Measurements from ENCODE around the gene MT2A.
"Not testable (repeated sequence)": the region's sequence is repeated elsewhere in the genome, so short reads cannot be mapped to it uniquely, and the experiment has no call there.

The MT2A gene

DNA sequence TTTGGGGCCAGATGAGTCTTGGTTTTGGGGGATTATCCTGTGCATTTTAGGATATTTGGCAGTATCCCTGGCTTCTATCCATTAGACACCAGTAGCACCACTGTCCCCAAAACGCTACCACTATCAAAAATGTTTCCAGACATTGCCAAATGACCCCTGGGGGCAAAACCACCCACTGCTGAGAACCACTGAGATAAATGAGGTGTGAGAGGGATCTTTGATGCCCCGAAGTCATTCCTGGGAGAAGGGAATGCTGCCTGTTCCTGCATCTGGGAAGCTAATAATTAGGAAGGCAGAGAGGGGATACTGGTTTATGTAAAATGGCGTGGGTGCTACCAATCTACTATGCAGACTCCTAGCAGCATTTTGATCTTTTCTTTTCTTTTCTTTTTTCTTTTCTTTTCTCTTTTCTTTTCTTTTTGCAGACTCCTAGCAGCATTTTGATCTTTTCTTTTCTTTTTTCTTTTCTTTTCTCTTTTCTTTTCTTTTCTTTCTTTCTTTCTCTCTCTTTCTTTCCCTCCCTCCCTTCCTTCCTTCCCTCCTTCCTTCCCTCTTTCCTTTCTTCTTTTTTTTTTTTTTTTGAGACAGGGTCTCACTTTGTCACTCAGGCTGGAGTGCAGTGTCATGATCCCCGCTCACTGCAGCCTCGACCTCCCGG, 27.9 kb upstream of the MT2A start:
- Histone ChIP-seq H3K4me1 (ENCODE audit: control insufficient read depth, insufficient read depth, low read length) (no peaks in the 10 kb centered on the region), H3K4me3 (ENCODE audit: low read depth, low read length) (no peak overlapping the region), H3K36me3 (ENCODE audit: control insufficient read depth, insufficient read depth, low read length) (no peaks in the 10 kb centered on the region), H3K27me3 (ENCODE audit: control insufficient read depth, insufficient read depth, low read length) (peaks cover 8% of the 10 kb centered on the region; the same call in 1 of the 2 replicates), H3K9ac (ENCODE audit: low read length) (no peak overlapping the region), H3K27ac (ENCODE audit: low read depth, low read length) (no peak overlapping the region), H3K9me3 (ENCODE audit: control insufficient read depth, insufficient read depth, low read depth, low read length) (peaks cover 4% of the 10 kb centered on the region; the same call in 1 of the 2 replicates)

DNA sequence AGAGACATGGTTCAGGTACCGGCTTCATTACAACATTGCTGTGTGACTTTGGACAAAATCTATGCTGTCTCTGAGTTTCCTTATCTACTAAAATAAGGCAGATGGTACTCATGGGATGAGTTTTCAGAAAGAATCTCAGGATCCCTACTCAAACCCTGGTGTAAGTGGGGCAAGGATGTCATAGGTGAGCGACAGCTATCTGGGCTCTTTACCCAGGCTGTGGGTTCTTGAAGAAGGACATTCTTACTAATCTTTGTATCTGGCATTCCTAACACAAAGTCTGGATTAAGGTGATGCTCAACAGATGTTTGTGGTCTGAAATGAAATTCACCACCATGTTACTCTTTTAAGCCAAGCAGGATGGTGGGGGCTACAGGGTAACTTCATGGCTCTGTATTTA, 25.5 kb upstream of the MT2A start:
- H3K36me3 ChIP-seq (ENCODE audit: control insufficient read depth, insufficient read depth, low read length); H3K4me1 ChIP-seq (ENCODE audit: control insufficient read depth, insufficient read depth, low read length); H3K4me3 ChIP-seq (ENCODE audit: low read depth, low read length); H3K9ac ChIP-seq (ENCODE audit: low read length); H3K27ac ChIP-seq (ENCODE audit: low read depth, low read length); H3K9me3 ChIP-seq (ENCODE audit: control insufficient read depth, insufficient read depth, low read depth, low read length): not testable (repeated sequence)
- H3K27me3 ChIP-seq (ENCODE audit: control insufficient read depth, insufficient read depth, low read length) = peaks cover 28% of the 10 kb centered on the region

DNA sequence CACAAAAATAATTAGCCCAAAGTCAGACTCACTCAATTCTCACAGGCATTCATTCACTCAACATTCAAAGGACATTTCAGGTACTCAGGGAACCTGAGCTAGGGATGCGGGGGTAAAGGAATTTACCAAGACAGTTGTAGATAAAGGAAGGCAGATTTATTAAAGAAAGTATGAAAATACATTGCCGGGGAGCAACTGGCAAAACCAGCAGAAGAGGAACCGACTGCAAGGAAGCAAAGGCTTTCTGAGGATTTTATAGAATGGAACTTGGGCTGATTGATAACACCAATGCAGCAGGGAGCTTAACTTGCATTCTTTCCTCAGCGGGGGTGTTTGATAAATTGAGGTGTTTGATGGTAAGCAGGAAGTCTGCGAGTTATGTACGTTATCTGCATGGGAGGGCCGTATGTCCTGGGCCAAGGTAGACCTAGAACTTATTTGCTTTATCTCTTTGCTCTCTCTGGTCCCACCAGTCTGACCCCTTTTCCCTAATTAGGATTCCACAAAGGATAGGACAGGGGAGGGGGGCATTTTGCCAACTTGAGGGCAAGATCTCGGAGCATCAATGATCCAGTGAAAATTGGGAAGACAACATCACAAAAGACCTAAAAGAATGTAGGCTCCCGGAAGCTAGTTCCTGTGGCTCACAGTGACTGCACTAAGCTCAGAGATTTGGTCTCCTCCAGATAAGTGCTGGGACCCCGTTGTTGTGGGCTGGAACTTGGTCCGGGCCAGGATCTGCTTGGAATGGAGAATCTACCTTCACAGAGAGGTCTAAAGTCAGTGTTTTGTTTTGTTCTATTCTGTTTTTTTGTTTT, 24.8 kb upstream of the MT2A start:
- H3K4me1 ChIP-seq (ENCODE audit: control insufficient read depth, insufficient read depth, low read length) = no peaks in the 10 kb centered on the region
- H3K9ac ChIP-seq (ENCODE audit: low read length) = peak overlapping the region; percentile 19
- peaks cover 35% of the 10 kb centered on the region for H3K27me3 ChIP-seq (ENCODE audit: control insufficient read depth, insufficient read depth, low read length)
- no peaks in the 10 kb centered on the region for H3K36me3 ChIP-seq (ENCODE audit: control insufficient read depth, insufficient read depth, low read length)
- no peak overlapping the region for H3K4me3 ChIP-seq (ENCODE audit: low read depth, low read length)
- no peaks in the 10 kb centered on the region for H3K9me3 ChIP-seq (ENCODE audit: control insufficient read depth, insufficient read depth, low read depth, low read length)
- H3K27ac ChIP-seq (ENCODE audit: low read depth, low read length) = no peak overlapping the region

DNA sequence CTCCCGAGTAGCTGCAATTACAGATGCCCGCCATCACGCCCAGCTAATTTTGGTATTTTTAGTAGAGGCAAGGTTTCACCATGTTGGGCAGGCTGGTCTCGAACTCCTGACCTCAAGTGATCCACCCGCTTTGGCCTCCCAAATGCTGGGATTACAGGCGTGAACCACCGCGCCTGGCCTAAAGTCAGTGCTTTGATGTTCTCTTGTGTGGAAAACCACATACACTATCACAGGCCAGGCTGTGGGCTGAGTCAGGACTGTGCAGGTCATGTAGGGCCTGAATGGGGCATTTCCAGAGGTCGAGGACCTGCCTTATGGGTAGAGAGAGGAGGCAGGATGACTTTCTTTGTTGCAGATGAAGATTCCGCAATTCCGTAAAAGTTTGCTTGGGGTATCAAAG, 24.1 kb upstream of the MT2A start:
- no peaks in the 10 kb centered on the region for H3K36me3 ChIP-seq (ENCODE audit: control insufficient read depth, insufficient read depth, low read length)
- H3K9me3 ChIP-seq (ENCODE audit: control insufficient read depth, insufficient read depth, low read depth, low read length) = no peaks in the 10 kb centered on the region
- no peaks in the 10 kb centered on the region for H3K4me1 ChIP-seq (ENCODE audit: control insufficient read depth, insufficient read depth, low read length)
- no peak overlapping the region for H3K4me3 ChIP-seq (ENCODE audit: low read depth, low read length)
- no peak overlapping the region for H3K9ac ChIP-seq (ENCODE audit: low read length)
- peaks cover 42% of the 10 kb centered on the region for H3K27me3 ChIP-seq (ENCODE audit: control insufficient read depth, insufficient read depth, low read length)
- no peak overlapping the region for H3K27ac ChIP-seq (ENCODE audit: low read depth, low read length)

DNA sequence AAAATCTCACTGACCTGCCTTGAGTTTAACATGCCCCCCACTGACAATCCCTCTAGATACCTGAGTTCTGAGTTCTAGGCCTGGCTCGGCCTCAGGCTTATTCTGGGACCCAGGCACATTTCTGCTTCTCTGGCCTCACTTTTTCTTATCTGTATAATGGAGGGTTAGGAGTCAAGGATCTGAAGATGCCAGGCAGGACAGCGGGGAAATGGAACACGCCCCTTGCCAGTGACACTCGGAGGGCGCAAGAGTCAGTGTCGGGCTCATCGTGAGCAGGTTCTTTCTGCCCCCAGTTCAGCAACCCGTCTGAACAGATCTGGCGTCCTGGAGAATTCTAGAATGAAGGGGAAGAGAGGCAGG, 19.6 kb upstream of the MT2A start:
- no peak overlapping the region for H3K27ac ChIP-seq (ENCODE audit: low read depth, low read length)
- no peak overlapping the region for H3K9ac ChIP-seq (ENCODE audit: low read length)
- peaks cover 83% of the 10 kb centered on the region for H3K27me3 ChIP-seq (ENCODE audit: control insufficient read depth, insufficient read depth, low read length)
- 0 out of 2 replicates have a peak, but pooled peaks cover 5% of the 10 kb centered on the region for H3K4me1 ChIP-seq (ENCODE audit: control insufficient read depth, insufficient read depth, low read length)
- no peaks in the 10 kb centered on the region for H3K36me3 ChIP-seq (ENCODE audit: control insufficient read depth, insufficient read depth, low read length)
- no peaks in the 10 kb centered on the region for H3K9me3 ChIP-seq (ENCODE audit: control insufficient read depth, insufficient read depth, low read depth, low read length)
- H3K4me3 ChIP-seq (ENCODE audit: low read depth, low read length) = peak overlapping the region; percentile 57

DNA sequence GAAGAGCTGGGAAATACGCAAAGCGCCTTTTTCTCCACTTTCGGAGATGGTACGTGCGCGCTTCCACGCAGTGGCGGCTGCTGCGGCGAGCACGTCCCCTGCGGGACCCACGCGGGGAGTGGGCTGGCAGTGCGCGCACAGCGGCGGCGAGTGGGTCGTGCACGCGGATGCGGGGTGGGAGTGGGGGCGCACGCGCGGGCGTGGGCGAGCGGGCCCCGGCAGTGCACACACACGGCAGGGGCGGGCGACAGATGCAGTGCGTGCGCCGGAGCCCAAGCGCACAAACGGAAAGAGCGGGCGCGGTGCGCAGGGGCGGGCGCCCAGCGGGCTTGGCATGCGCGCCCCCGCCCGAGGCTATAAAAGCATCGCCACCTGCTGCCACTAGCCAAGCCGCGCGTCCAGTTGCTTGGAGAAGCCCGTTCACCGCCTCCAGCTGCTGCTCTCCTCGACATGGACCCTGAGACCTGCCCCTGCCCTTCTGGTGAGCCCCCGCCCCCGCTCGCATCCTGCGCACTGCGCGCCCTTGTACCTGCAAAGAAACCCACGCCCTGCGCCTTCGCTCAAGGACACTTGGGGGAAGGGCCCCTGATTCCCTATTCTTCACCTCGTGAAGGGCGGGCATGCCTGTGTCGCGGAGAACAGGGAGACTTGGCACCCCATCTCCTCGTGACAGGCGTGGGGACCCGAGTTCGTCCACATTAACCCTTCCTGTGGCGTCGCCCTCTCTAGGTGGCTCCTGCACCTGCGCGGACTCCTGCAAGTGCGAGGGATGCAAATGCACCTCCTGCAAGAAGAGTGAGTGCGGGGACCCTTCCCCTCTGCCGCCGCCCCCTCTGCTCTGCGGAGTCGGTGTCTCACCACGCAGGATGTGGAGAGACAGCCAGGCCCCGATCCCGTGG, 19.0 kb upstream of the MT2A start, which contains the start of gene MT3:
TSS of gene MT3 (plus strand) at position 388 of the 899 bp plus-strand sequence. CDS start at position 451, 63 bp downstream.
- H3K27me3 ChIP-seq (ENCODE audit: control insufficient read depth, insufficient read depth, low read length) = peaks cover 81% of the 10 kb centered on the region

DNA sequence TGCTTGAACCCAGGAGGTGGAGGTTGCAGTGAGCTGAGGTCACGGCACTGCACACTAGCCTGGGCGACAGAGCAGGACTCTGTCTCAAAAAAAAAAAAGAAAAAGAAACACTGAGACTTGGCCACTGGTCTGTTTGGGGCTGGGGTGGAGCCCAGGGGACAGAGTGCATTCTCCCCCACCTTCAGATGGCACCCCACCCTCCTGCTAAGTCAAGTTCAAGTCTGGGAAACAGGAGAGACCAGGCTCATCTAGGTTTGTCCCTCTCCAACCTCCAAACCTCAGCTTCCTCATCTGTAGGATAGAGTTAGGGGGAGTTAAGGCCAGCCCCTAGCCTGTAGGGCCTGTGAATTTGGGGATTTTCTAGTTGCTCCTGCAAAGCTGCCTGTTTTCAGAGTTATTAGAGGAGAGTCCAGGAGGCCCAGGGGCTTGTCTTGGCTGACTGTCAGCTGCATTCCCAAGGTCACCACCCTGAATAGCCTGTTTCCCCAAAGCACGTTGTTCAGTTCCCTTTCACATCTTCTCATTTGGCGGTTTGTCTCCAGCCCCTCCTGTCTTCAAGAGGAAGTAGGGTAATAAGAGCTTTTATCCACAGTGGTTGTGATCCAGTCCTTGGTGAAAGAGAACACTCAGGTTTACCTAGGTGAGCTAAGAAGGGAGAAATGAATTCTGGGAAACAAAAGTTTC, 16.9 kb upstream of the MT2A start:
- Histone ChIP-seq H3K27ac (ENCODE audit: low read depth, low read length) (no peak overlapping the region), H3K9me3 (ENCODE audit: control insufficient read depth, insufficient read depth, low read depth, low read length) (no peaks in the 10 kb centered on the region), H3K9ac (ENCODE audit: low read length) (no peak overlapping the region), H3K36me3 (ENCODE audit: control insufficient read depth, insufficient read depth, low read length) (no peaks in the 10 kb centered on the region), H3K4me3 (ENCODE audit: low read depth, low read length) (no peak overlapping the region), H3K27me3 (ENCODE audit: control insufficient read depth, insufficient read depth, low read length) (peaks cover 68% of the 10 kb centered on the region), H3K4me1 (ENCODE audit: control insufficient read depth, insufficient read depth, low read length) (0 out of 2 replicates have a peak, but pooled peaks cover 5% of the 10 kb centered on the region)

More for the DNA sequence above, 19.0 kb upstream of the MT2A start, which contains the start of gene MT3:
- Histone ChIP-seq H3K4me1 (ENCODE audit: control insufficient read depth, insufficient read depth, low read length) (0 out of 2 replicates have a peak, but pooled peaks cover 5% of the 10 kb centered on the region), H3K9ac (ENCODE audit: low read length) (no peak within 1 kb of the TSS), H3K36me3 (ENCODE audit: control insufficient read depth, insufficient read depth, low read length) (no peaks in the 10 kb centered on the region), H3K27ac (ENCODE audit: low read depth, low read length) (no peak within 1 kb of the TSS), H3K9me3 (ENCODE audit: control insufficient read depth, insufficient read depth, low read depth, low read length) (no peaks in the 10 kb centered on the region), H3K4me3 (ENCODE audit: low read depth, low read length) (peak within 1 kb of the TSS; percentile 57)

DNA sequence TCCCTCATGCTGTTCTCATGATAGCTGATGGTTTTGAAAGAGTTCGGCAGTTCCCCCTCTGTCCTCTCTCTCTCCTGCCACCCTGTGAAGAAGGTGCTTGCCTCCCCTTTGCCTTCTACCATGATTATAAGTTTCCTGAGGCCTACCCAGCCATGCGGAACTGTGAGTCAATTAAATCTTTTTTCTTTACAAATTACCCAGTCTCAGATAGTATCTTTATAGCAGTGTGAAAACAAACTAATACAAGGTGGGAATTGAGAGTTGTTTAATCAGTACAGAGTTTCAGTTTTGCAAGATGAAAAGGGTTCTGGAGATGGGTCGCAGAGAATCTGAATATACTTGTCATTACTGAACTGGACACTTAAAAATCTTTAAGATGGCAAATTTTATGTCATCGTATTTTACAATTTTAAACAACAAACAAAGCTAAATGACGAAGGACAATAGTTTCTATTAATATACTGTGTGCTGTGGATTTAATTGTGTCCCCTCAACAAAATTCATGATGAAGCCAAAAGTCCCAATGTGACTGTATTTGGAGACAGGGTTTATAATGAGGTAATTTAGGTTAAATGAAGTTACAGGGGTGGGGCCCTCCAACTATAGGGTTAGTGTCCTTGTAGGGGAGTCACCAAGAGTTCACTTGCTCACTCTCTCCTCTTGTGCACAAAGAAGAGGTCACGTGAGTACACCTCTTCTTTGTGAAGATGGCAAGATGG, 14.7 kb upstream of the MT2A start:
- H3K27ac ChIP-seq (ENCODE audit: low read depth, low read length) = no peak overlapping the region
- no peaks in the 10 kb centered on the region for H3K9me3 ChIP-seq (ENCODE audit: control insufficient read depth, insufficient read depth, low read depth, low read length)
- no peak overlapping the region for H3K4me3 ChIP-seq (ENCODE audit: low read depth, low read length)
- no peak overlapping the region for H3K9ac ChIP-seq (ENCODE audit: low read length)
- peaks cover 46% of the 10 kb centered on the region for H3K27me3 ChIP-seq (ENCODE audit: control insufficient read depth, insufficient read depth, low read length)
- H3K36me3 ChIP-seq (ENCODE audit: control insufficient read depth, insufficient read depth, low read length) = no peaks in the 10 kb centered on the region
- H3K4me1 ChIP-seq (ENCODE audit: control insufficient read depth, insufficient read depth, low read length) = 0 out of 2 replicates have a peak, but pooled peaks cover 5% of the 10 kb centered on the region

DNA sequence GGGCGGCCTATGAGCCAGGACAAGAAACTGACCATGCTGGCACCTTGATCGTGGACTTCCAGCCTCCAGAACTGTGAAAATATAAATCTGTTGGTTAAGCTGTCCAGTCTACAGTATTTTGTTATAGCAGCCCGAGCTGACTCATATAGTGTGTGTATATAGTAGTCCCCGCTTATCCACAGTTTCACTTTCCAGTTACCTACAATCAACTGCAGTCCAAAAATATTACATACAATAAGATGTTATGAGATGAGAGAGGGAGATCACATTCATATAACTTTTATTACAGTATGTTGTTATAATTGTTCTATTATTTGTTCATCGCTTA, 14.1 kb upstream of the MT2A start:
- no peak overlapping the region for H3K9ac ChIP-seq (ENCODE audit: low read length)
- H3K27ac ChIP-seq (ENCODE audit: low read depth, low read length) = no peak overlapping the region
- 0 out of 2 replicates have a peak, but pooled peaks cover 5% of the 10 kb centered on the region for H3K4me1 ChIP-seq (ENCODE audit: control insufficient read depth, insufficient read depth, low read length)
- H3K36me3 ChIP-seq (ENCODE audit: control insufficient read depth, insufficient read depth, low read length) = no peaks in the 10 kb centered on the region
- no peak overlapping the region for H3K4me3 ChIP-seq (ENCODE audit: low read depth, low read length)
- no peaks in the 10 kb centered on the region for H3K9me3 ChIP-seq (ENCODE audit: control insufficient read depth, insufficient read depth, low read depth, low read length)
- H3K27me3 ChIP-seq (ENCODE audit: control insufficient read depth, insufficient read depth, low read length) = peaks cover 41% of the 10 kb centered on the region

DNA sequence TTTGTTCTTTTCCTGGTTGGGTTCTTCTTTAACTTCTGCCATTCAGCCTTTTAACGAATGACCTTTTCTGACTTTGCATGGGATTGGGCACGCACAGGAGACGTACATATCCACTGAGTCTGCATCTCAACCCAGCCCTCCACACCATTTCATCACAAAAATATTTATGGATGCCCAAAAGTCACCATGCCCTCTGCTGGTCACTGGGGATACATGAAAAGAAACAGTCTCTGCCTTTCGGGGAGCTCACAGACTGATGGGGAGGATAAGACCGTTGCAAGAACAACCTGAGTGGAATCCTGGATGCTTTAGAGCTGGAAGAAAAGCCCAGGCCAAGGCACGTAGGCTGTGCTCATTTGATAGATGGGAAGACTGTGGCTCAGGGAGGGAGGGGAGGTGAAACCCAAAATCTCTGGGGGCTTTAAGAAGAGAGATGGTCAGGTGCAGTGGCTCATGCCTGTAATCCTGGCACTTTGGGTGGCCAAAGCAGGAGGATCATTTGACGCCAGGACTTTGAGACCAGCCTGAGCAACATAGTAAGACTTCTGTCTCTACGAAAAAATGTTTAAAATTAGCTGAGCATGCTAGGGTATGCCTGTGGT, 7.9 kb upstream of the MT2A start:
- no peaks in the 10 kb centered on the region for H3K4me1 ChIP-seq (ENCODE audit: control insufficient read depth, insufficient read depth, low read length)
- no peak overlapping the region for H3K9ac ChIP-seq (ENCODE audit: low read length)
- H3K36me3 ChIP-seq (ENCODE audit: control insufficient read depth, insufficient read depth, low read length) = no peaks in the 10 kb centered on the region
- H3K27ac ChIP-seq (ENCODE audit: low read depth, low read length) = no peak overlapping the region
- no peaks in the 10 kb centered on the region for H3K9me3 ChIP-seq (ENCODE audit: control insufficient read depth, insufficient read depth, low read depth, low read length)
- no peaks in the 10 kb centered on the region for H3K27me3 ChIP-seq (ENCODE audit: control insufficient read depth, insufficient read depth, low read length)
- H3K4me3 ChIP-seq (ENCODE audit: low read depth, low read length) = no peak overlapping the region

All from HUES6 (cell line).